Amygdala (tissue), 56 donors: Measurements from ENCODE around the gene MEF2C.
A peak's percentile ranks its signal among the peaks of the same experiment; 100 is the strongest.

Experiments
- DNase-seq, 56 donors: peaks; one replicate each; lab custom pipeline; 2025; lab: John Stamatoyannopoulos, UW

MEF2C gene

GRCh38 chr5:88833371-88834130, 49.4 kb downstream of the MEF2C start:
- DNase-seq = peak in 7 of 56 donors; percentile 8 to 42 (median 32)

GRCh38 chr5:88831816-88832215, 51.2 kb downstream of the MEF2C start:
- no peak for DNase-seq

- DNase-seq = no peak
Observed at GRCh38 chr5:88830567-88830966, 52.4 kb downstream of the MEF2C start.

DNA sequence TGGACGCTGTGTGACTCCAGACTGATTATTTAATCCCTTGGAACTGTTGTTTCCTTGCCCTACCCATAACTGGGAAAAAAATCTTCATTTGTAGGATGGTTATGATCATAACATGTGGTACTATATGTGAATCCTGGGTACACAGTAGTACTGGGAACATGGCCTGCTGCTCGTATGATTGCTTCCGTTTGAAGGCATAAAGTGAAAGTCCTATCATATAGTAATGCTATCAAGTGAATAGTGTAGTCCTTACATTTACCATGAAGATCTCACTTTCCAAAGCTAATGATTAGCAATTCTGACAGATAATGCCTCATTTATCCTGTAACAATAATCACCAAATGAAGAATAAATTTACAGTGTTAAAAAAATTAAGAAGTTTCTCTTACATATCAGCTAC, 53.2 kb downstream of the MEF2C start:
- no peak for DNase-seq

DNA sequence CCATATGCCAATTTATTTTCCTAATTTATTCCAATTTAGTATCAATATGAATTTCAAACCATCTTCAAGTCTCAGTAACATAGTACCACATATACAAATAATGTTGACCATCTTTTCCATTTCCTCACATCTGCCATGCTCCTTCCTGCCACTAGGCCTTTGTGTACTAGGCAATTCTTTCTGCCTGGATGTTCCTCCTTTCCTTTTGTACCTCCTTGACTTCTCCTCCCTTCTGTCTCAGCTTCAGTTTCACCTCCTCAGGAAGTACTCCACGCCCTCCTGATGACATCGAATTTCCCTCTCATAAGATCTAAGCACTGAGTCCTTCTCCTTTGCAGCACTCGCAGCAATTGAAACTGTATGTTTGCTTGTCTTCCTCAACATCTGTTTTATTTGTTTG, 53.9 kb downstream of the MEF2C start:
- peak in 4 of 56 donors; percentile 11 to 34 (median 23) for DNase-seq

GRCh38 chr5:88827997-88828396, 55.0 kb downstream of the MEF2C start:
- no peak for DNase-seq

DNA sequence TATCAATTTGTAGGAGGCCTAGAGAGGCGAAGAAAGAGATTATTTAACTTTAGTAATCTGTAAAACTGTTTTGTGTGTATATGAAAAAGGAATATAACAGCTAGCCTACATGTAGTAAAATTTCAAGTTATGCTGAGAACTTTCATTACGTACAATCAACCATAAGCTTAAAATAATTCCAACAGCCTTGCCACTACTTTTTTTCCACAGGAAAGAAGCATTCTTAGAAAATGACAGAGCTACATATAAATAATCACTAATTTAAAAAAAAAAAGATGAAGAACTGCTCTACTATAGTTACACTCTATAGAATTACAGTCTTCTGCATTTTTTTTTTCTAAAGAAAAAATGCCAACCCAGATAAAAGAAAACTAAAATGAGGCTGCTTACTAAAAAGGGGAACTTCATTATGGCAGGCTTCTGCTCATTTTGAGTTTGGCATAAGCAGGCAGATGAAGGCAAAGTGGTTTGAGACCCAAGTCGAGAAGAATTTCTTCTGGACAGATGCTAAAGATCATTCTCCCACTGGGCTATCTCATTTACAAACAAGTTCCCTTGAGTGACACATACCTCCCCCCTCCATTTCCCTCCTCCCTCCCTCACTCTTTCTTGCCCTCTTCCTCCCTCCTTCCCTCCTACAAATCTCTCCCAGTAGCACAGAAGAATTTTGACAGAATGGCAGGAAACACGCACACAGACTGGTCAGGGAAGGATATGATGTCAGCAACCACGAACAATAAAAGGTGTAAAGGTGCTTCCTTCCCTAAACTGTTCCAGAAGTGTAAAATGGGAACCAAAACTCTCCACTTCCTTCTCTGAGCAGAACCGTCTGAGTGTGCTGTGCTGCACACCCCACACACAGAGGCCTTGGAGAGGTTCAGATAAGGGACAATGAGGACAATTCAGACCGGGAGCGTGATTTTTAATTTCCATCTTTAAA, 56.1 kb downstream of the MEF2C start:
- DNase-seq = peak in 12 of 56 donors; percentile 12 to 63 (median 25)

- no peak for DNase-seq
Observed at GRCh38 chr5:88825584-88826315, 57.2 kb downstream of the MEF2C start.

DNA sequence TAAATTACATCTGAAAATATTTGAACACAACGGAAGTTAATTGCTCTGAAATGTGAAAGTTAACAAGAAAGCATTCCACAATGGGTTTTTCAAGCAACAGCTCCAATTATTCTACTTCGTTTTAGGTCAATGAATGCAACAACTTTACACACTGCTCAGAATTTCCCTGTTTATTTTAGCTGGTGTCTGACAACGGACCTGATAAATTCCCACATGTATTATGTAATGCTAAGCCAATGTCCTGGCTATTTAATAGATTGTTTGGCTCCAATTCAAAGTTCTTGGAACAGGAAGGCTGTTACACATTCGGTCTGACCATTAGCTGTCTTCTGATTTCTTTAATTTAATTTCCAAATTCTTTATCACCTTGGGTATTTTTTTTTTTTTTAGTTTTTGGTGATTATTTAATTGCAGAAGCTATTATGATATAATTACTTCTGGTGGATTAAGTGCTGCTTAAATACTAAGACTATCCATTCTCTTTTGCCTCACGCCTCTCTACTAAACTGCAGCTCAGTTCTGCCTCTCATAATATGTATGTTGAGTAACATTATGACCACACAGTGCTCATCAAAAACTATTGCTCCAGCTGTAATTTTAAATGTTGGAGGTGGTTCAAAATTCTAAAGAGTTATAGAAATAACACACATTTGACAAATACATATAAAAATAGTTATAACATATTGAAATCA, 57.9 kb downstream of the MEF2C start:
- no peak for DNase-seq

DNA sequence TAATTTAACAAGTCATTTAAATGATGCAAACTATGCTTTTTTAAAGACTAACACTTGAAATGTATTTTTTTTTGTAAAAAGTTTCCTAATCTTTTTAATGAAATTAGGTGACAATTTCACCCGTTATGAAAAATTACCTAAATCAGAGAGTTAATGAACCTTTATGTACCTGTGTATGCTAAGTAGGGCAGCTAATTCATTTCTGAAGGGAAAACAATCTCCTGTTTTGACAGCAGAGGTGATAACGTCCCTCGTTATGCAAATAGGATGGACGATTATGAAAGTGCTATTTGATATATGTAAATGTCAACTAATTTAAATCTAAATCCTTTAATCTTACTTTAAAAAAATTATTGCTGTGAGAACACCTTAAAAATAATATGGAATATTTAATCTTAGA, 58.8 kb downstream of the MEF2C start:
- DNase-seq = no peak

- DNase-seq = no peak
Observed at GRCh38 chr5:88823201-88823600, 59.8 kb downstream of the MEF2C start.

GRCh38 chr5:88821161-88821560, 61.8 kb downstream of the MEF2C start:
- DNase-seq = no peak

DNA sequence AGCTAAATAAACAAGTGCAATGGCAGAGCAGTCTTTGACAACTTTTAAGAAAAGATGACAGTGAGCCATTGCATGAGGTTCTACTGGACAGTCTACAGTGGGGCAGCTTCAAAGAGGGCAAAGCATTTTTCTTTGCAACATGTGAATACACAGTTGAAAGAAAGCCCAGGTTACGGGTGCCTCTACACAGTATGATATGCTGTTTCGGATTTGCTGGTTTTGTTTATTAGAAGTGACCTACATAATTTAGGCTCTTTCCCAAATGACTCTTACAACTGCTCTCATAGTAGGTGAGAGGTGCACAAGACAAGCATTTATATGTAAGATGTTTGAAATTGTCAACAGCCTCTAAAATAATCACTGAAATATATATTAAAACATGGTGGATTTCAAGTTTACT, 62.4 kb downstream of the MEF2C start:
- no peak for DNase-seq

DNA sequence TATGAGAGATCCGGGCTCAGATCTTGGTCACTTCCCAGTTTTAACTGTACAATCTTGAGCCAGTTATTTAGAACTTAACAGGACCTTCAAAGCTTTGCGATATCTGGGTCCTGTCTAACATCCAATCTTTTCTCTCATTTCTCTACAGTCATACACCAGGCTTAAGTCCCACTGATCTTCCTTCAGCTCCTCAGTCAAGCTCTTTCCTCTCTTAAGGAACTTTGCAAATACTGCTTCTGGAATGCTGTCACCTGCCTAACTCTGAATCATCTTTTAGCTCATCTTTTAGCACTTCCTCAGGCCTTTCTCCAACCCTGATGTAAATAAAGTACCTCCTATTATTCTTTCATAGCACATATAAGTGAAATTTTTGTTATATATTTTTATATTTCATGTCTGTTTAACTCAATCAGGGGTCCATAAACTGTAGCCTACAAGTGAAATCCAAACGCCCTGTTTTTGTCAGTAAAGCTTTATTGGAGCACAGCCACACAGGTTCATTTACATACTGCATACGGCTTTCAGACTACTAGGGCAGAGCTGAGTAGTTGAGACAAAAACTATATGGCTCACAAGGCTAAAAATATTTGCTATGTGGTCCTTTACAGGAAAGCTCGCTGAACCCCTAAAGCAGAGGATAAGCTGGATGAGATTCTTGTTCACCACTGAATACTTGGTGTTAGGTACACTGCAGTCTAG, 63.5 kb downstream of the MEF2C start:
- no peak for DNase-seq

GRCh38 chr5:88818296-88818695, 64.7 kb downstream of the MEF2C start:
- DNase-seq = no peak

GRCh38 chr5:88816195-88816594, 66.8 kb downstream of the MEF2C start:
- DNase-seq = no peak

DNA sequence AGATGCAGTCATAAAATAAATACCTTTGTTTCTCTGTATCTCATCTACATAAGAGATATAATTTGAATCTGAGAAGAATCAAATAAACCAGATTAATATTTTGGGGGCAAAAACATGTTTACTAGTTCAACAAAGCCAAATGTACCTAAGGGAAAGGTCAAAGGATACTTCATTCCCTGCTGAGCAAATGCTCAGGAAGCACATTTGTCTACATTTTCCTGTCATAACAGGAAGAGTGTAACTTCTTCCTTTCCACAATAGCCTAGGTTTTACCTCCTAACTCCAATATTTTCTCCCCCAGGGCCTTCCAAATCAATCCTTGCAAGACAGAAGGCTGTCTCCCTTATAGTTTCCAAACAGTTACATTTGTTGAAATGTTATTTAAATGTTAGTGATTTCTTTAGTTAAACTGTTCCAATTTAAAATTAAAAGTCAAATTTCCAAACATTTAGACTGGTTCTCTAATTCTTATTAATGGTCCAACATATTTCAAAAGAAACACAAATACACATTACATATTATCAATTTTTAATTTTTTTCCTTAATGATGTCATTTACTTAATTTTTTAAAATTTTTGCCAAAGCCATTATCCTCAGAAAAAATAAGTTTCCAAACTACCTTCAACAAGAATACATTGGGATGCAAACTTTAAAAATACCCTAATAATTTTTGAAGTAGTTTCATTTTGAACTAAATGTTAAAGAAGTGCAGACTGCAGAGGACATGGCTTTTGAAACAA, 67.8 kb downstream of the MEF2C start:
- no peak for DNase-seq

DNA sequence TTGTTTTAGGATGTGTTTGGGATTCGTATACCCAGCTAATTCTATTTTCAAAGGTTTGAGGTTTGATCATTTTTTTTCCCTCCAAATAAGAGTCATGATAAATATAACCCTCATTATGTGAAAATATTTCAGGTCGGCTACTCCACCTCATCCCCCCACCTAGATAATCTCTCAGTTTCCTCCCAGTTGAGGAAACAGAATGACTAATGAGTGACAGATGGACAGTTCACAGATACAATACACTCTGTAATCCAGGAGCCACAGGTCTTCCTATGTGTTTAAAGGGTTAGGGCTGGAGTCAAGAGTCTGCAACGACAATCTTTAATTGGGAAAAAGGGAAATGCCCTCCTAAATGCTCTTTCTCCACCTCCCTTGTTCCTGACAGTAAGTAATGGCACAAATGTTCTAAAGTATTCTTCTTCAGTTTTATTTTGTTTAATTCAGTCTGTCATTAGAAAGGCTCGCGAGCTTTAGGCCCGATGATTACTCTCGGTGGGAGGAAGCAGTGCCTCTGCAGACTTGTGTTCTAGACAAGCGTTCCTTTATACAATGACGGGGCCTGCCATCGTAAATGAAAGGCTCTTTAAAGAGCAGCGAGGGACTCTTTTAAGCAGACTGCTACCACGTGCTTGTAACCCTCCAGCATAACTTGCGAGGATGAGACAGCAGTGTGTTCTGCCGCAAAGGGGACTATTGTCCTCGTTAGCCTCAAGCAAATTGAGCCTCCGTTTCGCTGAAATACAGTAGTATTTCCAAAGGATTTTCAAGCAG, 69.0 kb downstream of the MEF2C start:
- peak in 13 of 56 donors; percentile 9 to 56 (median 27) for DNase-seq
